Measurements from ENCODE around the gene OR52E6.

Gene OR52E6

GRCh38 chr11:5841797-5842196 is at the start of gene OR52E6:
Gene OR52E6, minus strand, starts transcription at chr11:5841897. Its CDS starts 0 bp downstream, at chr11:5841897.
- no peak for DNase-seq (ENCODE audit: low read depth)
- Histone ChIP-seq H3K27me3 (replicated peaks; ENCODE audit: control insufficient read depth, insufficient read depth, low read length) (peaks cover 5% of the 10 kb centered on the region), H3K36me3 (ENCODE audit: control insufficient read depth, insufficient read depth, low read length, severe bottlenecking) (no peaks in the 10 kb centered on the region), H3K4me1 (ENCODE audit: control insufficient read depth, insufficient read depth, low read length) (no peaks in the 10 kb centered on the region), H3K9me3 (ENCODE audit: control insufficient read depth, low read length) (no peaks in the 10 kb centered on the region), H3K4me3 (ENCODE audit: low read length) (no peak within 1 kb of the TSS), H3K9ac (ENCODE audit: low read length) (no peak within 1 kb of the TSS)

- H3K36me3 ChIP-seq (ENCODE audit: control insufficient read depth, insufficient read depth, low read length, severe bottlenecking): no peaks in the 10 kb centered on the region
- H3K4me1 ChIP-seq (ENCODE audit: control insufficient read depth, insufficient read depth, low read length): no peaks in the 10 kb centered on the region
- H3K4me3 ChIP-seq (ENCODE audit: low read length): no peak overlapping the region
- peak; percentile 52 for DNase-seq (ENCODE audit: low read depth)
- no peak overlapping the region for H3K9ac ChIP-seq (ENCODE audit: low read length)
- peaks cover 12% of the 10 kb centered on the region for H3K27me3 ChIP-seq (replicated peaks; ENCODE audit: control insufficient read depth, insufficient read depth, low read length)
- H3K9me3 ChIP-seq (ENCODE audit: control insufficient read depth, low read length): no peaks in the 10 kb centered on the region
Measured at GRCh38 chr11:5891216-5891800, 49.6 kb upstream of the OR52E6 start.

GRCh38 chr11:5887661-5888060 is 46.0 kb upstream of the OR52E6 start:
- no peaks in the 10 kb centered on the region for H3K36me3 ChIP-seq (ENCODE audit: control insufficient read depth, insufficient read depth, low read length, severe bottlenecking)
- DNase-seq (ENCODE audit: low read depth): no peak
- H3K27me3 ChIP-seq (replicated peaks; ENCODE audit: control insufficient read depth, insufficient read depth, low read length): peaks cover 15% of the 10 kb centered on the region
- H3K9ac ChIP-seq (ENCODE audit: low read length): no peak overlapping the region
- no peaks in the 10 kb centered on the region for H3K9me3 ChIP-seq (ENCODE audit: control insufficient read depth, low read length)
- H3K4me1 ChIP-seq (ENCODE audit: control insufficient read depth, insufficient read depth, low read length): no peaks in the 10 kb centered on the region
- H3K4me3 ChIP-seq (ENCODE audit: low read length): no peak overlapping the region

GRCh38 chr11:5887172-5887571 is 45.5 kb upstream of the OR52E6 start:
- Histone ChIP-seq H3K27me3 (replicated peaks; ENCODE audit: control insufficient read depth, insufficient read depth, low read length) (peaks cover 15% of the 10 kb centered on the region), H3K4me1 (ENCODE audit: control insufficient read depth, insufficient read depth, low read length) (no peaks in the 10 kb centered on the region), H3K9me3 (ENCODE audit: control insufficient read depth, low read length) (no peaks in the 10 kb centered on the region), H3K36me3 (ENCODE audit: control insufficient read depth, insufficient read depth, low read length, severe bottlenecking) (no peaks in the 10 kb centered on the region), H3K9ac (ENCODE audit: low read length) (no peak overlapping the region), H3K4me3 (ENCODE audit: low read length) (no peak overlapping the region)
- no peak for DNase-seq (ENCODE audit: low read depth)

GRCh38 chr11:5881756-5882155 is 40.1 kb upstream of the OR52E6 start:
- Histone ChIP-seq H3K36me3 (ENCODE audit: control insufficient read depth, insufficient read depth, low read length, severe bottlenecking) (no peaks in the 10 kb centered on the region), H3K4me1 (ENCODE audit: control insufficient read depth, insufficient read depth, low read length) (no peaks in the 10 kb centered on the region), H3K9ac (ENCODE audit: low read length) (no peak overlapping the region), H3K27me3 (replicated peaks; ENCODE audit: control insufficient read depth, insufficient read depth, low read length) (peaks cover 13% of the 10 kb centered on the region), H3K4me3 (ENCODE audit: low read length) (no peak overlapping the region), H3K9me3 (ENCODE audit: control insufficient read depth, low read length) (no peaks in the 10 kb centered on the region)
- no peak for DNase-seq (ENCODE audit: low read depth)

GRCh38 chr11:5880329-5880728 is 38.6 kb upstream of the OR52E6 start, which contains the start of gene OR52E4:
Gene OR52E4, plus strand, starts transcription at chr11:5880629. Its CDS starts 3,664 bp downstream, at chr11:5884293.
- no peaks in the 10 kb centered on the region for H3K36me3 ChIP-seq (ENCODE audit: control insufficient read depth, insufficient read depth, low read length, severe bottlenecking)
- H3K9ac ChIP-seq (ENCODE audit: low read length): no peak within 1 kb of the TSS
- H3K4me1 ChIP-seq (ENCODE audit: control insufficient read depth, insufficient read depth, low read length): no peaks in the 10 kb centered on the region
- DNase-seq (ENCODE audit: low read depth): no peak
- no peak within 1 kb of the TSS for H3K4me3 ChIP-seq (ENCODE audit: low read length)
- no peaks in the 10 kb centered on the region for H3K9me3 ChIP-seq (ENCODE audit: control insufficient read depth, low read length)
- peaks cover 12% of the 10 kb centered on the region for H3K27me3 ChIP-seq (replicated peaks; ENCODE audit: control insufficient read depth, insufficient read depth, low read length)

- Histone ChIP-seq H3K4me3 (ENCODE audit: low read length) (no peak overlapping the region), H3K4me1 (ENCODE audit: control insufficient read depth, insufficient read depth, low read length) (no peaks in the 10 kb centered on the region), H3K27me3 (replicated peaks; ENCODE audit: control insufficient read depth, insufficient read depth, low read length) (peaks cover 12% of the 10 kb centered on the region), H3K9ac (ENCODE audit: low read length) (no peak overlapping the region), H3K36me3 (ENCODE audit: control insufficient read depth, insufficient read depth, low read length, severe bottlenecking) (no peaks in the 10 kb centered on the region), H3K9me3 (ENCODE audit: control insufficient read depth, low read length) (no peaks in the 10 kb centered on the region)
- DNase-seq (ENCODE audit: low read depth): no peak
Measured at GRCh38 chr11:5878564-5878963, 36.9 kb upstream of the OR52E6 start.

- no peak for DNase-seq (ENCODE audit: low read depth)
- Histone ChIP-seq H3K9ac (ENCODE audit: low read length) (no peak overlapping the region), H3K4me3 (ENCODE audit: low read length) (no peak overlapping the region), H3K4me1 (ENCODE audit: control insufficient read depth, insufficient read depth, low read length) (no peaks in the 10 kb centered on the region), H3K9me3 (ENCODE audit: control insufficient read depth, low read length) (peaks cover 2% of the 10 kb centered on the region), H3K36me3 (ENCODE audit: control insufficient read depth, insufficient read depth, low read length, severe bottlenecking) (no peaks in the 10 kb centered on the region), H3K27me3 (replicated peaks; ENCODE audit: control insufficient read depth, insufficient read depth, low read length) (no peaks in the 10 kb centered on the region)
Measured at GRCh38 chr11:5865826-5866225, 24.1 kb upstream of the OR52E6 start.

- DNase-seq (ENCODE audit: low read depth): no peak
- Histone ChIP-seq H3K9me3 (ENCODE audit: control insufficient read depth, low read length) (peaks cover 3% of the 10 kb centered on the region), H3K9ac (ENCODE audit: low read length) (no peak within 1 kb of the TSS), H3K4me1 (ENCODE audit: control insufficient read depth, insufficient read depth, low read length) (no peaks in the 10 kb centered on the region), H3K4me3 (ENCODE audit: low read length) (no peak within 1 kb of the TSS), H3K27me3 (replicated peaks; ENCODE audit: control insufficient read depth, insufficient read depth, low read length) (no peaks in the 10 kb centered on the region), H3K36me3 (ENCODE audit: control insufficient read depth, insufficient read depth, low read length, severe bottlenecking) (no peaks in the 10 kb centered on the region)
Measured at GRCh38 chr11:5857590-5857989, 15.9 kb upstream of the OR52E6 start, which contains the start of gene OR52E8. Gene OR52E8, minus strand, starts transcription at chr11:5857690. Its CDS starts 0 bp downstream, at chr11:5857690.

GRCh38 chr11:5851002-5851401 is 9.3 kb upstream of the OR52E6 start:
- DNase-seq (ENCODE audit: low read depth): no peak
- Histone ChIP-seq H3K9me3 (ENCODE audit: control insufficient read depth, low read length) (peaks cover 10% of the 10 kb centered on the region), H3K27me3 (replicated peaks; ENCODE audit: control insufficient read depth, insufficient read depth, low read length) (no peaks in the 10 kb centered on the region), H3K4me3 (ENCODE audit: low read length) (no peak overlapping the region), H3K36me3 (ENCODE audit: control insufficient read depth, insufficient read depth, low read length, severe bottlenecking) (no peaks in the 10 kb centered on the region), H3K9ac (ENCODE audit: low read length) (no peak overlapping the region), H3K4me1 (ENCODE audit: control insufficient read depth, insufficient read depth, low read length) (no peaks in the 10 kb centered on the region)

- Histone ChIP-seq H3K36me3 (ENCODE audit: control insufficient read depth, insufficient read depth, low read length, severe bottlenecking) (no peaks in the 10 kb centered on the region), H3K27me3 (replicated peaks; ENCODE audit: control insufficient read depth, insufficient read depth, low read length) (peaks cover 5% of the 10 kb centered on the region), H3K4me1 (ENCODE audit: control insufficient read depth, insufficient read depth, low read length) (no peaks in the 10 kb centered on the region), H3K9me3 (ENCODE audit: control insufficient read depth, low read length) (peaks cover 7% of the 10 kb centered on the region), H3K9ac (ENCODE audit: low read length) (no peak overlapping the region), H3K4me3 (ENCODE audit: low read length) (no peak overlapping the region)
- no peak for DNase-seq (ENCODE audit: low read depth)
Measured at GRCh38 chr11:5847711-5848110, 6.0 kb upstream of the OR52E6 start.

GRCh38 chr11:5846701-5847100 is 5.0 kb upstream of the OR52E6 start:
- peaks cover 5% of the 10 kb centered on the region for H3K27me3 ChIP-seq (replicated peaks; ENCODE audit: control insufficient read depth, insufficient read depth, low read length)
- no peaks in the 10 kb centered on the region for H3K4me1 ChIP-seq (ENCODE audit: control insufficient read depth, insufficient read depth, low read length)
- H3K4me3 ChIP-seq (ENCODE audit: low read length): no peak overlapping the region
- no peak overlapping the region for H3K9ac ChIP-seq (ENCODE audit: low read length)
- no peak for DNase-seq (ENCODE audit: low read depth)
- peaks cover 1% of the 10 kb centered on the region for H3K9me3 ChIP-seq (ENCODE audit: control insufficient read depth, low read length)
- H3K36me3 ChIP-seq (ENCODE audit: control insufficient read depth, insufficient read depth, low read length, severe bottlenecking): no peaks in the 10 kb centered on the region

Measured in adipocyte (in vitro differentiated cells).